Measurements from ENCODE around the gene GNG4.
"Not testable (repeated sequence)": the region's sequence is repeated elsewhere in the genome, so short reads cannot be mapped to it uniquely, and the experiment has no call there.

Gene GNG4

GRCh38 chr1:235601104-235601503 lies 48.5 kb downstream of the GNG4 start:
- Histone ChIP-seq H3K27me3 (ENCODE audit: insufficient read depth, low read depth) (no peaks in the 10 kb centered on the region), H3K9ac (no peak overlapping the region), H3K36me3 (ENCODE audit: insufficient read depth) (no peaks in the 10 kb centered on the region), H3K4me3 (IDR thresholded peaks at IDR 0.05; ENCODE audit: insufficient read depth, low read depth, low read length) (no peak overlapping the region), H3K4me2 (no peak overlapping the region), H3K4me1 (ENCODE audit: low read depth, poor library complexity, severe bottlenecking) (no peaks in the 10 kb centered on the region), H4K20me1 (ENCODE audit: insufficient read depth) (no peaks in the 10 kb centered on the region), H3K79me2 (ENCODE audit: insufficient read depth, low read depth) (no peaks in the 10 kb centered on the region), H2AFZ (ENCODE audit: low read depth) (no peak overlapping the region), H3K27ac (no peak overlapping the region)
- TF ChIP-seq CTCF (conservative IDR thresholded peaks at IDR 0.05; ENCODE audit: low read depth, low read length), result peak; percentile 58

GRCh38 chr1:235599536-235599935 lies 50.0 kb downstream of the GNG4 start:
- no peak overlapping the region for H2AFZ ChIP-seq (ENCODE audit: low read depth)
- H3K36me3 ChIP-seq (ENCODE audit: insufficient read depth), result no peaks in the 10 kb centered on the region
- H3K4me2 ChIP-seq, result no peak overlapping the region
- no peak for TF ChIP-seq CTCF (conservative IDR thresholded peaks at IDR 0.05; ENCODE audit: low read depth, low read length)
- H3K4me3 ChIP-seq (IDR thresholded peaks at IDR 0.05; ENCODE audit: insufficient read depth, low read depth, low read length), result no peak overlapping the region
- no peak overlapping the region for H3K27ac ChIP-seq
- H3K27me3 ChIP-seq (ENCODE audit: insufficient read depth, low read depth), result no peaks in the 10 kb centered on the region
- no peak overlapping the region for H3K9ac ChIP-seq
- no peaks in the 10 kb centered on the region for H3K4me1 ChIP-seq (ENCODE audit: low read depth, poor library complexity, severe bottlenecking)
- H4K20me1 ChIP-seq (ENCODE audit: insufficient read depth), result no peaks in the 10 kb centered on the region
- H3K79me2 ChIP-seq (ENCODE audit: insufficient read depth, low read depth), result no peaks in the 10 kb centered on the region

GRCh38 chr1:235597867-235598553 lies 51.6 kb downstream of the GNG4 start:
- Histone ChIP-seq H4K20me1 (ENCODE audit: insufficient read depth) (no peaks in the 10 kb centered on the region), H3K27ac (no peak overlapping the region), H3K9ac (no peak overlapping the region), H3K27me3 (ENCODE audit: insufficient read depth, low read depth) (no peaks in the 10 kb centered on the region), H3K4me2 (no peak overlapping the region), H2AFZ (ENCODE audit: low read depth) (no peak overlapping the region), H3K36me3 (ENCODE audit: insufficient read depth) (no peaks in the 10 kb centered on the region), H3K4me1 (ENCODE audit: low read depth, poor library complexity, severe bottlenecking) (no peaks in the 10 kb centered on the region), H3K4me3 (IDR thresholded peaks at IDR 0.05; ENCODE audit: insufficient read depth, low read depth, low read length) (no peak overlapping the region), H3K79me2 (ENCODE audit: insufficient read depth, low read depth) (no peaks in the 10 kb centered on the region)
- TF ChIP-seq CTCF (conservative IDR thresholded peaks at IDR 0.05; ENCODE audit: low read depth, low read length), result peak; percentile 33; the same call in 1 of the 2 replicates

- Histone ChIP-seq H3K27ac (no peak overlapping the region), H3K9ac (no peak overlapping the region), H3K4me2 (no peak overlapping the region), H4K20me1 (ENCODE audit: insufficient read depth) (no peaks in the 10 kb centered on the region), H3K79me2 (ENCODE audit: insufficient read depth, low read depth) (no peaks in the 10 kb centered on the region), H3K36me3 (ENCODE audit: insufficient read depth) (no peaks in the 10 kb centered on the region), H3K4me1 (ENCODE audit: low read depth, poor library complexity, severe bottlenecking) (no peaks in the 10 kb centered on the region), H2AFZ (ENCODE audit: low read depth) (no peak overlapping the region), H3K4me3 (IDR thresholded peaks at IDR 0.05; ENCODE audit: insufficient read depth, low read depth, low read length) (no peak overlapping the region), H3K27me3 (ENCODE audit: insufficient read depth, low read depth) (no peaks in the 10 kb centered on the region)
- no peak for TF ChIP-seq CTCF (conservative IDR thresholded peaks at IDR 0.05; ENCODE audit: low read depth, low read length)
Observed at GRCh38 chr1:235595079-235595478, 54.5 kb downstream of the GNG4 start.

- not testable (repeated sequence) for H3K4me3 ChIP-seq (IDR thresholded peaks at IDR 0.05; ENCODE audit: insufficient read depth, low read depth, low read length); H2AFZ ChIP-seq (ENCODE audit: low read depth); H3K4me2 ChIP-seq; H3K36me3 ChIP-seq (ENCODE audit: insufficient read depth); H3K4me1 ChIP-seq (ENCODE audit: low read depth, poor library complexity, severe bottlenecking); H4K20me1 ChIP-seq (ENCODE audit: insufficient read depth); H3K27me3 ChIP-seq (ENCODE audit: insufficient read depth, low read depth); H3K9ac ChIP-seq; H3K79me2 ChIP-seq (ENCODE audit: insufficient read depth, low read depth); H3K27ac ChIP-seq
Observed at GRCh38 chr1:235594281-235594895, 55.2 kb downstream of the GNG4 start.
